Measurements from ENCODE around the gene CCN2.

DNA sequence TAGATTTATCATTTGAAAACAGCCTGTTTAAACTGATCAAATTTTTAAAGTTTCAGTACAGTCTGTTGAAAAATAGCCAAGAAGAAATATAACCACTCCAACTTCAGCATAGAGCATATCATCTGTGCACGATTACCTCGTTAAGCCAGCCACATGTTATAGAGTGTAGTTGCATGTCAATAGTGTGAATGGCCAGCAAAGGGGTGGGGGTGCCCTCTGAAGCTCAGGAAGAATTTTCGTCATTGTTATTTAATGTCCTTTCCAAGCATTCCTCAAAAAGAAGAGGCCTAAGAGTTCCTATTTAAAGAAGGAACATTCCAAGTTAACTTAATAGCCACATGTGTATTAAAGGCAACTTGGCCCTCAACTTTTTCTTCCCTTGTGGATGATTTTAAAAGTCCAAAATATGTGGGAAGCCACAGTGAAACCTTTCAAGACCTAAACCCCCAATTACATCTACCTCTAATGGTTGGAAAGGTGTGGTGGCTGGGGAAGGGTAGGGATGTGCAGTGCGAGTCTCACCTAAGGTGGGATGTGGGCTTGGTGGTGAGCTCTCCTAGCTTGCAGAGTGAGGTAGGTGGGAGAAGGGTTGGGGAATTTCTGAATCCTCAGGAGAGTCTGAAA, 1.8 kb upstream of the CCN2 start:
- TF ChIP-seq, protein P1, sequence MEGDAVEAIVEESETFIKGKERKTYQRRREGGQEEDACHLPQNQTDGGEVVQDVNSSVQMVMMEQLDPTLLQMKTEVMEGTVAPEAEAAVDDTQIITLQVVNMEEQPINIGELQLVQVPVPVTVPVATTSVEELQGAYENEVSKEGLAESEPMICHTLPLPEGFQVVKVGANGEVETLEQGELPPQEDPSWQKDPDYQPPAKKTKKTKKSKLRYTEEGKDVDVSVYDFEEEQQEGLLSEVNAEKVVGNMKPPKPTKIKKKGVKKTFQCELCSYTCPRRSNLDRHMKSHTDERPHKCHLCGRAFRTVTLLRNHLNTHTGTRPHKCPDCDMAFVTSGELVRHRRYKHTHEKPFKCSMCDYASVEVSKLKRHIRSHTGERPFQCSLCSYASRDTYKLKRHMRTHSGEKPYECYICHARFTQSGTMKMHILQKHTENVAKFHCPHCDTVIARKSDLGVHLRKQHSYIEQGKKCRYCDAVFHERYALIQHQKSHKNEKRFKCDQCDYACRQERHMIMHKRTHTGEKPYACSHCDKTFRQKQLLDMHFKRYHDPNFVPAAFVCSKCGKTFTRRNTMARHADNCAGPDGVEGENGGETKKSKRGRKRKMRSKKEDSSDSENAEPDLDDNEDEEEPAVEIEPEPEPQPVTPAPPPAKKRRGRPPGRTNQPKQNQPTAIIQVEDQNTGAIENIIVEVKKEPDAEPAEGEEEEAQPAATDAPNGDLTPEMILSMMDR (IDR thresholded peaks at IDR 0.05): no peak
- TF ChIP-seq ZFX (IDR thresholded peaks at IDR 0.05; ENCODE audit: borderline replicate concordance): no peak
